DMS114 treated with DMSO at 0.1 percent for 48 hours (cell line): Measurements from ENCODE around the gene ARF1.

Experiments
- DNase-seq: peaks from one replicate; lab custom pipeline; 2025; ENCODE audit not compliant: unreplicated experiment; lab: John Stamatoyannopoulos, UW

Gene ARF1

DNA sequence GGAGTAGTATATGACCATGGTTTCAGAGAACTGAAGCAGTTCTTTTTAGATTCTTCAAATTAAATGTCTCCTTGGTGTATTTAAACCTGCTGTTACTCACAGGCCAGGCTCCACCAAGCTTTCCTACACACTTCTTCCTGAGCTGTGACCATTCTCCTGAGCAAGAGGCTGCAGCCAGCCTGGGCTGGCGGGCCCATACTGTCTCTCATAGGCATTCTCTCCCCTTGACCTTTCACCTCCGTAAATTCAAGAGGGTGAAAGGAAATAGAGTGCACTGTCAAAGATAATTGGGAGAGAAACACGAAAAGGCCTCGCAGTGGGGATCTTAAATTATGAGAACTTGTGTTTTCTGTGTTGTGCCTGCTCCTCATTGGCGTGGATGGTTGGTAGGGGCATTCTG is 2.3 kb downstream of the ARF1 start:
- DNase-seq = no peak

DNA sequence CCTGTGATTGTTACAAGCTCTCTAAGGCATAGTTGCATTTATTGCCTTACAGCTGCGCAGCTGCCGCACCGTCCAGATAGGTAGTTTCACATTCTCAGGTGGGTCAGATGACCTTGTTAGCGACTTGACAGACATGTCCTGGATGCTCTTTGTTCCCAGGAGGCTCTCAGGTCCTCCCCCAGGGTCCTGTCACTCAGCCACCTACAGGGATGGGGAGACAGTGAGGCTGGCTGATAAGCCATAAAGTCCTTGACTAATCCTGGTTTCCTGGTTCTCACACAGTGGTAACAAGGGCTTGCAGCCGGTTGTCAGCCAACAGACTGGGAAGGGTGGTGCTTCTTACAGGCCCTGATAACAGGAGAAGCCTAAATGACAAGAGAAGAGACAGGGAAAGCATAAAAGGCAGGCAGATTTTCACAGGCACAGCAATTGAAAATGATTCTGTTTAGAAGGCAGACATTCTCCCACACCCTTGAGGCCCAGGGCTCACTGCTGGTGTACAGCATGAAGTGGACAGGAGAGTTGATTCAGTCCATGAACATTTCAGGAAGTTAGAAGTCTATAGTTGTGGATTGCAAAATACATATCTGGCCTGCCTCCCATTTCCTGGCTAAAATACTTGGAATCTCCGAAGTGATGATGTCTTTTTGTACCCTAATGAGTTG is 2.9 kb downstream of the ARF1 start:
- no peak for DNase-seq

DNA sequence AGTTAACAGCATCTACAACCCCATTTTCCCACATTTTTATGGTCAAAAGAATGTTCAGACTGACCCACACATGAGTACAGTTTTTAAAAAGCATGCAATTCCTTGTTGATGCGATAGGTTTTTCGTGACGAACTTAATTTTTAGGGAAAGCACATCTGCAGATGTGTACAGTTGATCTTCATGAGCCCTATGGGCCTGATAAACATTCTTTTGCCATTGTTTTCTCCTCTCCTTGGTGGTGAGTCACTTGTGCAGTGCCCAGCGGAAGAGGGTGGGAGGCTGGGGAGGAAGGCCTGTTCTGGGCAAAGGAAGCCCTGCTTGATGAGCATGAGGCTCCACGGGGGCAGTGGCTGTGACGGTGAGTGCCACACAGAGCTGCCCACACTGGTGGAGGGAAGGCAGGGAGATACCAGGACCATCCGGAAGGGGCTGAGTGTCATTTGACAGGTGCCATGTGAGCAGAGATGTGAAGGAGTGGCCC is 5.3 kb downstream of the ARF1 start:
- DNase-seq = no peak

DNA sequence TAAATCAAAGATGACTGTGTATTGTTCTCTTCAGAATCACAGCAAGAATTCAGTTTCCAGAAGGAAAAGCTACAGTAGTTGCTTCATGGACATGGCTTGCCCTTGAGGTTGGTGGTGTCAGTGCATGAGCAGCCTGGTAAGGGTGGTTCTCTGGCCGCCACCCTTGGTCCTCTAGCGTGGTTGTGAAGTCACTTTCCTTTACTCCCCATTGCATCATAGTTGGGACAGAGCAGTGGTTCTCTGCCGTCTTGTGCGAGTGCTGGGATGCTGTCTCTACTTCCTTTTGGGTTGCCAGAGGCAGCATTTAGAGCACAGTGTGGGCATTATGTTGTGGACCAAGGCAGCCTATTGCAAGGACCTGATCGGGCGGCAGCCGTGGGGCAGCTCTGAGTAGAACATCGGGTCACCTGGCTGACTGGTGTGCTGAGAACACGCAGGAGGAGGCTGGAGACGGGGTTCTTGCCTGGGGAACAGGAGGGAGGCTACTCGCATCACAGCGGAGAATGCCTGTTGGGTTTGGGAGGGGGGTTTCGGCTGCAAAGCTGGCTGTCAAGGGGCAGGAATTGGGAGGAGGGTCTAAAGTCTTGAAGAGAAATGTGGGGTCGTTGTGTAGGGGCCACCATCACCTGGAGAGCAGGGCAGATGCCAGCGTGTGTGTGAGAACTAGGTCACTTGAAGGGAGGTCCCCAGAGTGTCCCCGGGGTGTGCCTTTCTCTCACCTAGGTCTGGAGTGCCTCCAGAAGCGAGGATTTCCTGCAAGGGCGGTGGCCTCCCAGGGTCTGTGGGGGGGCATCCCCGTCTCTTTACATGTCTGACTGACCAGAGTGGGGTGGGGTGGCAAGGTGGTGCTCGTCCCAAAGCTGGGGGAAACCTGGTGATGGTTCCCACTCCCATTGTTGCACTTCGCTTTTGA is 6.3 kb downstream of the ARF1 start:
- no peak for DNase-seq

DNA sequence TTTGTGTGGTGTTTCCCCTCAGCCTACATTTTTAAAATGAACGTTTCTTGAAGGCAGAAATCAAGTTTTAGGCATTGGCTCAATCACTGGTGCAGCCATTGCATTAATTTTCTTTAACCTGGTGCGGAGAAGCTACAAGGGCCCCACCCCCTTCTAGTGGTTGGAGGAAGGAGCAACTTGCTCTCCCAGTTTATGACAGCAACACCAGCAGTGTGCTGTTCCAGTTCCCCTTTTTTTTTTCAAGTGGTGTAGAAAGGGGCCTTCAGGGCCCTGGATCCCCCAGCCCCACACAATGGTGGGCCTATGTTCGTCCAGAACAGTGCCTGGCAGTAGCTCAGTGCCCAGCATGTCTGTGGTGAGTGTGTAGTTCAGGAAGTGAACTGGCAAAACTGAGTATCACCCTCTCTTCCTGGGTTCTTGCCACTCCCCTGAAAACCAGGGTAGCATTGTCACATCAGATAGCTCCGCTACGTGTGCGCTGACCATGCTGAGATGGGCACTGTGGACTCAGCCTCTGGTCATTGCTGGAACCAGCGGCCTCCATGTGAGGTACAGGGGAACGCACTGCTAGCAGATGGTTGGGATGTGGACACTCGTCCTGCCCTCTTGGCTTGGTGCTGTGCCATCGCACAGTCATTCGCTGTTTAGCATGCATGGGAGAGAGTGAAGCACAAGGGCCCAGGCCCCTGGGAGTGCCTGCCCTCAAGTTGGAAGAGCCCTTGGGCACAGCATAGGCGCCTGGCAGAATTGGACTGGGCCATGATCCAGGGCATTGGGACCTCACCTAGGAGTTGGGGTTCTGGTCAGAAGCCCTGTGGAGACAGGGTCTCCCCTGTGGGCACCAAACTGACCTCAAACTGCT is 7.2 kb downstream of the ARF1 start:
- DNase-seq = no peak

DNA sequence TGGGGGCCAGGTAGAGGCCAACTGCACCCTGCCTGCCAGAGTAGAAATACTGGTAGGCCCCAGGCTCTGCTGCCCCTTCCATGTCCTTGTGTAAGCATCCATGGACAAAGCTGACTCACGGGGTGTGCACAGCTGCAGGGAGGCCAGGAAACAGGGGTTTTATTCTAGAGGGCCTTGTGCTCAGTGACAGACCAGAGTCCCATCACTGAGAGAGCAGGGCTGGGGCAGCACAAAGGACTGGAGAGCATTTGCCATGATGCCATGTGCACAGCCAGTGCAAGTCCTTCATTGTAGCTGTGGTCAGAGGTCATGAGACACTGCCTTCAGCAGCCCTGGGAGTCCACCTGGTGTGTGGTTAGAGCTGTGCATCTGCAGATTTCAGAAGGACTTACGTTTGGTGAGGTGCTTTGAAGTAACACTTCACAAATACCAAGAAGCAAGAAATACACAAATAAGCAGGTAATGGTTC is 8.1 kb downstream of the ARF1 start:
- no peak for DNase-seq

DNA sequence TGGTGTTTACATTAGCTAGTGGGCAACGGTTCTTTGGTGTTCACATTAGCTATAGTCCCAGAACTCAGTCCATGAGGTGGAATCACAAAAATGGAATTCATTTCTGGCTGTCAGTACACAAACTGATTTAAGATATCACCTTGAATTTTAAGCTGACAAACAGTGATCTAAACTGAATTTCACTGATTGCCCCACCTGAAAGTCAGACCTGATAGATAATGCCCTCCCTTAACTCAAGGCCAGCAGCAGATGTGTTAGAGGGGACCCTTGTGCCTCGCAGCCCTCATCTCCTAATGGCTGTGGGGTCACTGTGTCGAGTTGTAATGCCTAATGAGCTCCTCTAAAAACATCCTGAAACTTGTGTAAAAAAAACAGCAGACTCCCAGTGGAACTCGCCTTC is 8.6 kb downstream of the ARF1 start:
- no peak for DNase-seq

DNA sequence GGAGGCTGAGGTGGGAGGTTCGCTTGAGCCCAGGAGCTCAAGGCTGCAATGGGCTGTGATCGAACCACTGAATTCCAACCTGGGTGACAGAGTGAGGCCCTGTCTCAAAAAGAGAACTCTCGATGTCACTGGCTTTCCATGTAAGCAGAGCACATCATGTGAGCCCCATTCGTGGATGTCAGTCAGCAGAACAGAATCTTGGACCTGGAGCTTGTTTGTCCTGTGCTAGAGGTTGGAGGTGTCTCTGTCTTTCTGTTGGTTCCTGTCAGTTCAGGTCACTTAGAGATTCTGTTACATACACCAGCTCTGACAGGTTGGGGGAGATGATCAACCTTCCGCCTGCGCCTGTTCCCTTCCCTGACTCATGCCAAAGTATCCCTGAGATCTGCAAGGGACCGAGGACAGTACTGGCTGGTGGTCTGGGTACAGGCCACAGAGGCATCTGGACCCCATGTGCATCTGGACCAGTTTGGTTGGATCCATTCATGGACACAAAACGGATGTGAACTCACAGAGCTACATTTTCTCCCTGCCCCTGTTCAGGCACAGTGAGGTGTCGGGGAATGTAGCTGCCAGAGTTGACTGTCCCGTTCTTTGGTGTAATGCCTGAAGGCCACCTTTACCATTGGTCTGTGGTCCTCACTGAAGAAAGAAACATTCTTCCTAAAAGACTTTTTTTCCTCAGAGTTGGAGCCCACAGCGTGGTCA is 10.0 kb downstream of the ARF1 start:
- DNase-seq = no peak

DNA sequence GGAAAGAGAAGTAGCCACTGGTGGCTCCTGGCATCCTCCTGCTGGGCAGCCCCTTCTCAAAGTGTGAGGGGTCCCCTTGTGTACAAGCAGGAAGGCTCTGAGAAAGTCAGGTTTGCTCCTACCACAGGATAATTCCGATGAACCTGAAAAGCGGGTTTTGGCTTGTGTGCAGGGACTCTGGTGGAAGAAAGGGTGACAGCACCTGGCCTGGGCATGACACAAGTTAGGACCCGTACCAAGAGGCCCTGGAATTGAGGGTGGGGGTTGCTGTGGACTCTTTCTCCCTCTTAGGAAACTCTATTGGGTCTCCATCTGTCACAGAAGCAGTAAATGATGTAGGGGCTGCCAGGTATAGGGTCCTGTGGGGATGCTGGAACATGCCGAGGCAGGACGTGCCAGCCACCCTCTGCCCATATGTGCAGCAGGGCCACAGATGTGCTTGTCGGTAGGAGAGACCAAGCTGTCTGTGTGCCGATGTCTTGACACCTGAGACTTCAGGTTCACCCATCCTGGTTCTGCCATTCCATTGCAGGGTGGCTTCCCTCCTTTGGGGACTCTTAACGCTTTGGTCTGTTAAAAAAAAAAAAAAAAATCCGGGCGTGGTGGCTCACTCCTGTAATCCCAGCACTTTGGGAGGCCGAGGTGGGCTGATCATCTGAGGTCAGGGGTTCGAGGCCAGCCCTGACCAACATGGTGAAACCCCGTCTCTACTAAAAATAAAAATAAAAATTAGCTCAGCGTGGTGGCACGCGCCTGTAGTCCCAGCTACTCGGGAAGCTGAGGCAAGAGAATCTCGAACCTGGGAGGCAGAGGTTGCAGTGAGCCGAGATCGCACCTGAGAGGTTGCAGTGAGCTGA is 10.8 kb downstream of the ARF1 start:
- no peak for DNase-seq

DNA sequence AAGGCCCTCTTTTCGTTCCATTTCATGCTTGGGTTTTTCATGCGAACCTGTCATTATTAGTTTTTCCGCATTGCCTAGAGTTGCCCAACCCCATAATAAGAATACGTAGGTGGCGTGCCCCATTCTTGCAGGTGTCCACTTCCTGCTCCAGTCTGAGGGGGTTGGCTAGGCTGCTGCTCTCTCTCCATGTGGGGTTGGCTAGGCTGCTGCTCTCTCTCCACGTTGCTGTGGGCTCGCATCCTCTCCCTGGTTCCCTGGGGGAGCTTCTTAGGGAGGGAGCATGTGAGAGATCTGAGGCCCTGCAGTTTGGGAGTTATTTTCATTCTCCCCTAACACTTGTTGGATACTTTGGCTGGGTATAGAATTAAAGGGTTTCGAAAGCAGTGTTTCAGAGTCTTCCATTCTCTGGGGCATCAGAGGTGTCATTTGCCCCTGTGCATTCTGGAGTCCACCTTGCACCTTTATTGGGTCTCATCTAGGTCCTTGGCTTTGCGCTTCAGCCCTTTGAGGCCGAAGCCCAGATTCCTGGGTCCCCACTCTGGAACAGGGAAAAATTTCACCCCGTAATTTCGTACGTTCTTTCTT is 12.0 kb downstream of the ARF1 start:
- no peak for DNase-seq

DNA sequence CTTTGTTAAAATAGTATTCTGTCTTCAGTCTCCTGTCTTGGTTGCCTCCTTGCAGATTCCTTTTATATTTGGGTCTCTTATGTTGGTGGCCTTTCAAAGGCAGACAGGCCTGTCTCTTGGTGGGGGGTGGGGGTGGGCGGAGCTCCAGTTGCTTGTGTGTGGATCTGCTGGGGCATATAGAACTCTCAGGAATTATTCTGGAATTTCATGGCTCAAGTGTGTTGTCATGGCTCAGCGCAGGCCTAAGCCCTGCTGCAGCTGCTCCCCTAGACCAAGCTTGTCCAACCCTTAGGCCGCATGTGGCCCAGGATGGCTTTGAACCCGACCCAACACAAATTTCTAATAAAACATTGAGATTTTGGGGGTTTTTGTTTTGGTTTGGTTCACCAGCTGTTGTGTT is 12.7 kb downstream of the ARF1 start:
- DNase-seq = no peak

DNA sequence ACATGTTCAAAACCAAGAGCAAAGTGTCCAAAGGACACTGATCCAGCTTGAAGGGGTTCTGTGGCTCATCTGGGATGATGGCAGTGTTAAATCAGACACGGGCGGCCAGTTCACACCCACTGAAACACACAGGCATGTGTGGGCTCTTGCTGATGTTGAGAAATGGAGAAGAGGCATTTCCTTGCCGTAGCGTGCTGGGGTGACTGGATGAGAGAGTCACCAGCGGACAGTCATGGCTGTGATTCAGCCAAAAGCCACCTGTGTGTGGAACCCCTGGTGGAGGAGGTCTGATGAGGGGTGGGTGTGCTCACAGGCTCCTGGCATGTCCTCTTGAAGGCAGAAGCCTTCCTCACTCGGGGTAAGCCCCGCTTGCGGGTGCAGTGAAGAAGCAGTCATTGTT is 13.4 kb downstream of the ARF1 start:
- DNase-seq = no peak

DNA sequence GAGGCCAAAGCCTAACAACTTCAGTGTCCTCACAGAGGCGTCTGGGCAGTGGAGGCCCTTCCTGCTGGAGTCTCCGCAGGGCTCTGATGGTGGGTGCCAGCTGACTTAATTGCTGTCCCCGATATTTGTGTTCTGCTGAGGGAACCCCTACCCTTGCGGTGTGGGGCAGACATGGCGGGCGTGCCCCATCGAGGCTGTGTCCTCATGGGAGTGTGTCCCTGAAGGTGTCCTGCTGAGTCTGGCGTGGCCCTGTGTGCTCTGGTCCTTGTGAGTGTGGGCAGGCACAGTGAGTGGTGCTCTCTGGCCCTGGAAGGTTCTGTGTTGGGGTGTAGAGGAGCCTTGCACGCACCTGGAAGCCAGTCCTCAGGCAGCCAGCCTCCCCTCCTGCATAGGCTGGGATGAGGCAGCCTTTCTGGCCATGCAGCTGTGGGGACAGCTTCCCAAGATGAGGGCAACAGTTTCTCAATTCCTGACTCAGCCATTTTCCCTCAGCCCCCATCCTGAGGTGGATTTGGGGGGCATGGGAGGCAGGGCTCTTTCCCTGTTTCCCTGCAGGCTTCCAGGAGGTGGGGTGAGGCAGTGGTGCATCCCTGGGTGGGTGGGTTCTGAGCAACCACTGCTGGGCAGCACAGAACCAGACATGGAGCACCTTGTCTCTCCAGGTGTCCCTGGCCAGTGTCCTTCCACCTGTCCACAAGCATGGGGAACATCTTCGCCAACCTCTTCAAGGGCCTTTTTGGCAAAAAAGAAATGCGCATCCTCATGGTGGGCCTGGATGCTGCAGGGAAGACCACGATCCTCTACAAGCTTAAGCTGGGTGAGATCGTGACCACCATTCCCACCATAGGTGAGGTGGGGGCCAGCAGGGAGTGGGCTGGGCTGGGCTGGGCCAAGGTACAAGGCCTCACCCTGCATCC is 14.2 kb downstream of the ARF1 start:
- DNase-seq = no peak

DNA sequence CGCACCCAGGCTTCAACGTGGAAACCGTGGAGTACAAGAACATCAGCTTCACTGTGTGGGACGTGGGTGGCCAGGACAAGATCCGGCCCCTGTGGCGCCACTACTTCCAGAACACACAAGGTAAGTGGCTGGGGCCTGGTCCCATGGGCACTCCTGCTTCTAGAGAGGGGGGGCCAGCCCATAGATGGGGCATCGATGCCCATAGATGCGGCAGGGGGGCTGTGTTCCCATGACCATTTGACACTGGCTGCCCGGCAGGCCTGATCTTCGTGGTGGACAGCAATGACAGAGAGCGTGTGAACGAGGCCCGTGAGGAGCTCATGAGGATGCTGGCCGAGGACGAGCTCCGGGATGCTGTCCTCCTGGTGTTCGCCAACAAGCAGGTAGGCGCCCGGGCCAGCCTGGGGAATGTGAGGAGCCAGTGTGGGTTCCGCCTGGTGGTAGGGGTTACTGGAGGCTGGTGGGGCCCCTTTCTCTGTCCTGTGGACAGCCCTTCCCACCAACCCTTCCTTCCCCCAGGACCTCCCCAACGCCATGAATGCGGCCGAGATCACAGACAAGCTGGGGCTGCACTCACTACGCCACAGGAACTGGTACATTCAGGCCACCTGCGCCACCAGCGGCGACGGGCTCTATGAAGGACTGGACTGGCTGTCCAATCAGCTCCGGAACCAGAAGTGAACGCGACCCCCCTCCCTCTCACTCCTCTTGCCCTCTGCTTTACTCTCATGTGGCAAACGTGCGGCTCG is 15.0 kb downstream of the ARF1 start:
- DNase-seq = no peak

DNA sequence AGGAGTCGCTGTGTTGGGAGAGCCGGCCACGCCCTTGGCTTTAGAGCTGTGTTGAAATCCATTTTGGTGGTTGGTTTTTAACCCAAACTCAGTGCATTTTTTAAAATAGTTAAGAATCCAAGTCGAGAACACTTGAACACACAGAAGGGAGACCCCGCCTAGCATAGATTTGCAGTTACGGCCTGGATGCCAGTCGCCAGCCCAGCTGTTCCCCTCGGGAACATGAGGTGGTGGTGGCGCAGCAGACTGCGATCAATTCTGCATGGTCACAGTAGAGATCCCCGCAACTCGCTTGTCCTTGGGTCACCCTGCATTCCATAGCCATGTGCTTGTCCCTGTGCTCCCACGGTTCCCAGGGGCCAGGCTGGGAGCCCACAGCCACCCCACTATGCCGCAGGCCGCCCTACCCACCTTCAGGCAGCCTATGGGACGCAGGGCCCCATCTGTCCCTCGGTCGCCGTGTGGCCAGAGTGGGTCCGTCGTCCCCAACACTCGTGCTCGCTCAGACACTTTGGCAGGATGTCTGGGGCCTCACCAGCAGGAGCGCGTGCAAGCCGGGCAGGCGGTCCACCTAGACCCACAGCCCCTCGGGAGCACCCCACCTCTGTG is 15.9 kb downstream of the ARF1 start:
- DNase-seq = no peak

DNA sequence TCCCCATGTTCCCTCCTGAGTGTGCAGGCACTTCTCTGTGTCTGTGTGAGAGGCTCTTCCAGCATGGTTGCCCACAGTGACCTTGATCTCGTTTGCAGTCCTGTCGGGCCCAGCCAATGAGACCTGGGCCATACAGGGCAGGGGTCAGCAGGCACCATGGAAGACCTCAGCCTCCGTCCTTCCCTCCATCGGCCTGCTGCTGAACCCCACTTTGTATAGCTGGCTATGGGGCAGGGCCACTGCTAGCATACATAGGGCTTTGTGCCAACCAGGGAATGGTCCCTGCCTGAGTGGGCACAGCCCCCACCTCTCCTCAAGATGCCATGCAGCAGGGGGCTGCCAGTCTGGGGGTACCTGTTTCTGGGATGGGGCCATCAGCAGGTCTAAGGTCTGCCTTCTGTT is 16.8 kb downstream of the ARF1 start:
- DNase-seq = no peak
